OCI-LY1 (cell line): ENCODE measurements around the gene IQCM.

Experiments
- H2AFZ ChIP-seq: fragments of 200-600 bp; sonication (generic), shearing (Covaris generic); 2 replicates; pipeline ENCODE4 v1.6.0; 2014; ENCODE audit warnings: antibody characterized with exemption, mild to moderate bottlenecking, low read length
- H3F3A ChIP-seq: fragments of 200-600 bp; sonication (generic), shearing (Covaris generic); 2 replicates; pipeline ENCODE4 v1.6.0; 2014; ENCODE audit warnings: mild to moderate bottlenecking, antibody characterized with exemption, low read length, moderate library complexity; ENCODE audit not compliant: insufficient read depth
- H3K27ac ChIP-seq: fragments of 200-600 bp; sonication (generic); 2 replicates; pipeline ENCODE4 v1.5.1; 2014; ENCODE audit warnings: low read length, mixed run types, mild to moderate bottlenecking, low read depth; ENCODE audit not compliant: poor library complexity, severe bottlenecking
- H3K27me3 ChIP-seq: fragments of 200-600 bp; sonication (generic); 2 replicates; pipeline ENCODE4 v1.6.0; 2014; ENCODE audit warnings: antibody characterized with exemption, mild to moderate bottlenecking, low read length, moderate library complexity; ENCODE audit not compliant: insufficient read depth
- H3K36me3 ChIP-seq: fragments of 200-600 bp; sonication (generic); 2 replicates; pipeline ENCODE4 v1.6.1; 2014; ENCODE audit warnings: mild to moderate bottlenecking, antibody characterized with exemption, low read length, moderate library complexity, mixed read lengths; ENCODE audit not compliant: insufficient read depth
- H3K4me1 ChIP-seq: fragments of 200-600 bp; sonication (generic); 2 replicates; pipeline ENCODE4 v1.5.1; 2014; ENCODE audit warnings: mild to moderate bottlenecking, low read length, moderate library complexity; ENCODE audit not compliant: insufficient read depth, severe bottlenecking
- H3K4me2 ChIP-seq: fragments of 200-600 bp; sonication (generic), shearing (Covaris generic); 2 replicates; pipeline ENCODE4 v1.6.1; 2014; ENCODE audit warnings: low read length
- H3K4me3 ChIP-seq: fragments of 200-600 bp; sonication (generic); 2 replicates; pipeline ENCODE4 v1.5.1; 2014; ENCODE audit warnings: low read length, low read depth, mild to moderate bottlenecking, mixed read lengths; ENCODE audit not compliant: poor library complexity, severe bottlenecking
- H3K79me2 ChIP-seq: fragments of 200-600 bp; shearing (Covaris generic); 2 replicates; pipeline ENCODE4 v1.6.1; 2016; ENCODE audit warnings: mixed run types, low read length, mixed read lengths; ENCODE audit not compliant: insufficient read depth
- H3K9ac ChIP-seq: fragments of 200-600 bp; sonication (generic), shearing (Covaris generic); 2 replicates; pipeline ENCODE4 v1.6.1; 2014; ENCODE audit warnings: mild to moderate bottlenecking, low read length, mixed read lengths
- H3K9me2 ChIP-seq: fragments of 200-600 bp; sonication (generic), shearing (Covaris generic); 2 replicates; pipeline ENCODE4 v1.6.1; 2014; ENCODE audit warnings: low read depth, mild to moderate bottlenecking, low read length, mixed read lengths
- H3K9me3 ChIP-seq: fragments of 200-600 bp; shearing (Covaris generic); 2 replicates; pipeline ENCODE4 v1.6.1; 2014; ENCODE audit warnings: low read length, mixed read lengths
- H4K20me1 ChIP-seq: fragments of 200-600 bp; sonication (generic), shearing (Covaris generic); 2 replicates; pipeline ENCODE4 v1.6.0; 2016; ENCODE audit warnings: mild to moderate bottlenecking, low read length; ENCODE audit not compliant: insufficient read depth
- CTCF ChIP-seq: fragments of 200-600 bp; sonication (generic), shearing (Covaris generic); IDR thresholded peaks from 2 replicates; pipeline ENCODE4 v1.5.1; 2017; ENCODE audit warnings: mild to moderate bottlenecking, antibody characterized with exemption, low read length, moderate library complexity, mixed read lengths
- EZH2 ChIP-seq: fragments of 200-600 bp; sonication (generic), shearing (Covaris generic); IDR thresholded peaks from 2 replicates; pipeline ENCODE4 v1.8.0; 2017; ENCODE audit warnings: borderline replicate concordance, mixed run types, mild to moderate bottlenecking, antibody characterized with exemption, low read length, moderate library complexity, mixed read lengths

IQCM gene

DNA sequence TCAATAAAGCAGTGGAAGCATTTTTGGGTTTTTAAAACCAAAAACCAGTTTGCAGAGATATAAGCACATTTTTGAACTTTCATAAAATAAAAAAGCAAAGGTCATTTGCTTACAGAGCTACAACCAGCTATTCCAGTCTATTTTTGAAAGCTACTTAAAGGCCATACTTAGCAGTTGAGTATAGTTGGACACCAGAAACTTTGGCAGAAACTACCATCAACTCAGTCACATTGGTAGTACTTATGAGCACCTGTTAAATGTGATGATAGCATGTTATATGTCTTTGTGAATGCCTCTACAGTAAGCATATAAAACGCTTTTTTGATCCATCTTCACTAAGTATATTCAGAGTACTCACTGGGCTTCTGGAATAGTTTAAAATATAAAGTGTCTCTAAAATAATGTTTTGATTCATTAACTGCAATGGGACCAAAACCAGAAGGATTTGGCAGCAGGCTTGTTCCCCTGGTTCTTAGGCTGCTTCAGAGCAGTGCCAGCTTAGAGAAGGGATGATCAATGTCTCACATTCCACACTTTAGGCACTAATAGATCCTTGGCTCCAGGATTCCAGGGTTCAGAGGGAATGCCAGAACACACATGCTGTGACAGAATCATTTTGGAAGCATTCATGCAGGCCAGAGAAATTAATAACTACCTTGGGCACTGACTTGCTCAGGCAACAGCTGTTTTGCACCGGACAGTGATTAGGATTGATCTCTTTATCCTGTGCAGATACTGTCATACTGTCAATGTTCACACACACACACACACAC is 103.9 kb downstream of the IQCM start:
- H3K79me2 ChIP-seq, result no peaks in the 10 kb centered on the region
- H3K4me2 ChIP-seq, result no peak overlapping the region
- H3K27me3 ChIP-seq, result no peaks in the 10 kb centered on the region
- no peaks in the 10 kb centered on the region for H3F3A ChIP-seq
- no peaks in the 10 kb centered on the region for H3K9me2 ChIP-seq
- no peaks in the 10 kb centered on the region for H4K20me1 ChIP-seq
- no peak overlapping the region for H3K9ac ChIP-seq
- H2AFZ ChIP-seq, result no peak overlapping the region
- H3K9me3 ChIP-seq, result no peaks in the 10 kb centered on the region
- H3K4me3 ChIP-seq, result no peak overlapping the region
- H3K4me1 ChIP-seq, result no peaks in the 10 kb centered on the region
- no peak for TF ChIP-seq CTCF
- TF ChIP-seq EZH2, result no peak
- no peaks in the 10 kb centered on the region for H3K36me3 ChIP-seq
- no peak overlapping the region for H3K27ac ChIP-seq

DNA sequence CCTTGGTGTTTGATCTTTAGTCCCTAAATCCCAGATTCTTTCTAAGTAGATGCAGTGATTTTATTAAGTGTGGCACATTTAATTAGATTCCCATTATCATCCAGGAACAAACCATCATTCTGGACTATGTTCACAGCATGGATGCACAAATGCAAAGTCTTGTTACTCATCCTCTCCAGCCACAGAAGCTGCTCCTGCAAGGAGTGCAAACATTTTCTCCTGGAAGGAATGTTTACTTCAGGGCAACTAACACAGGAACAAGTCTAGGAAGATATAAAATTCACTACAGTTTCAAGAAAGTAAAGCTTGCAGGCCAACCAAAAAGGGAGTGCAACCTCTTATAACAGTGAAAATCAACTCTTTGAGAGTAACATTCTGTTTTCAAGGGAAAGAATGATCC is 106.0 kb downstream of the IQCM start:
- Histone ChIP-seq H3K4me2 (no peak overlapping the region), H3K9me2 (no peaks in the 10 kb centered on the region), H3F3A (no peaks in the 10 kb centered on the region), H3K79me2 (no peaks in the 10 kb centered on the region), H3K4me3 (no peak overlapping the region), H4K20me1 (no peaks in the 10 kb centered on the region), H3K9me3 (no peaks in the 10 kb centered on the region), H3K27me3 (no peaks in the 10 kb centered on the region), H3K9ac (no peak overlapping the region), H3K27ac (no peak overlapping the region), H3K4me1 (no peaks in the 10 kb centered on the region), H2AFZ (no peak overlapping the region), H3K36me3 (no peaks in the 10 kb centered on the region)
- TF ChIP-seq EZH2, result no peak
- no peak for TF ChIP-seq CTCF

DNA sequence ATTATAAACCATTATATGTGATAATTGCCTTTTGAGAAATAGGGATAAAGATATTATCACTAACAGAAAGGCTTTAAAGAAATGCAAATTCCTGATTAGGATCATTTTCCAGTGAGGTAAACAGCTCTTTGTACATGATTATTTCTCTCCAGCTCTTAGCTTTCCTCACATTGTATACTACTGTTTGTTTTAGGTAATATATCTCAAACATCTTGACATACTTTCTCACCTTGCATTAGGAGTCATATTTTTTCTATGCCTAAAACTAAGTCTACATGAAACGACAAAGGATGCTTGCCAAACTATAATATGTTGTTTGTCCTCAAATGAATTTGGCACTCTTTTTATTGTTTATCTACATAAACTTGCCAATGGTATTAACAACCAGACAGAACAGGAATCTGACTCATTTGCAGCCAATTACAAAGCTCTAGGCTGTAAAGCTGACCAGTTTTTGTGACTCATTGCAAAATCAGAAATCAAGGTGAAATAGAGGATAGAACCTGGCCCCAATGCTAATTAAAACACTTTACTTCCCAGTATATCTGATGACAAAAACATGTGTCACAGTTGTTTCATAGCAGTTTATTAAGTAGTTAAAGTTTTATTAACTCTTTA is 107.0 kb downstream of the IQCM start:
- no peak overlapping the region for H3K4me3 ChIP-seq
- no peak overlapping the region for H3K9ac ChIP-seq
- H3K9me2 ChIP-seq, result no peaks in the 10 kb centered on the region
- H3K27ac ChIP-seq, result no peak overlapping the region
- H4K20me1 ChIP-seq, result no peaks in the 10 kb centered on the region
- no peaks in the 10 kb centered on the region for H3K9me3 ChIP-seq
- TF ChIP-seq EZH2 (no peak), CTCF (no peak)
- H3K4me1 ChIP-seq, result no peaks in the 10 kb centered on the region
- H3K4me2 ChIP-seq, result no peak overlapping the region
- H2AFZ ChIP-seq, result no peak overlapping the region
- no peaks in the 10 kb centered on the region for H3F3A ChIP-seq
- no peaks in the 10 kb centered on the region for H3K79me2 ChIP-seq
- H3K36me3 ChIP-seq, result no peaks in the 10 kb centered on the region
- no peaks in the 10 kb centered on the region for H3K27me3 ChIP-seq
